ENCODE results near the gene ZPBP2.
"Not testable (repeated sequence)": the region's sequence is repeated elsewhere in the genome, so short reads cannot be mapped to it uniquely, and the experiment has no call there.

The ZPBP2 gene

GRCh38 chr17:39867084-39867879 is 720 bp upstream of the ZPBP2 start:
- no peaks in the 10 kb centered on the region for H3K36me3 ChIP-seq (ENCODE audit: insufficient read depth, low read length)
- H3K9ac ChIP-seq (ENCODE audit: low read depth, low read length): no peak overlapping the region
- no peaks in the 10 kb centered on the region for H3K4me1 ChIP-seq (ENCODE audit: insufficient read depth, low read length)
- 0 out of 2 replicates have a peak, but pooled peaks cover 3% of the 10 kb centered on the region for H3K9me3 ChIP-seq (ENCODE audit: control insufficient read depth, insufficient read depth, low read length)

GRCh38 chr17:39868554-39868942 is 546 bp downstream of the ZPBP2 start:
- Histone ChIP-seq H3K9me3 (ENCODE audit: control insufficient read depth, insufficient read depth, low read length) (0 out of 2 replicates have a peak, but pooled peaks cover under 1% of the 10 kb centered on the region), H3K36me3 (ENCODE audit: insufficient read depth, low read length) (no peaks in the 10 kb centered on the region), H3K4me1 (ENCODE audit: insufficient read depth, low read length) (no peaks in the 10 kb centered on the region), H3K9ac (ENCODE audit: low read depth, low read length) (no peak overlapping the region)

DNA sequence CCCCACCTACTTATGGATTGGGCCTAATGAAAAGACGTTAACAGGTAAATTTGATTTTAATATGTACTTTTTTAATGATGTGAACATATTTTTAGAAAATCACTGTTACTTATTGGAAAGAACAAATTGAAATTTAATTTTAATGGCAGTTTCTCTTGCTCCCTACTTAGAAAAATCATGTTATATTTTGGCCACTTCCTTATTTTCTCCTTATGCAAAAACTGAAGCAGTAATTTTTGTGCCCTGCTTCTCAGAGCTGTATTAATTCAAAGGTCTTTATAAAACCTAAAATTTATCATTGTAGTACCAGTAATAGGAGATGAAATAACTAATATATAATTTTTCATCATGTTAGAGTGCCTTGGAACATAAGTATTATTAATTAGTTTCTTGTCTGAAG is 2.8 kb downstream of the ZPBP2 start:
- no peaks in the 10 kb centered on the region for H3K4me1 ChIP-seq (ENCODE audit: insufficient read depth, low read length)
- H3K9ac ChIP-seq (ENCODE audit: low read depth, low read length): no peak overlapping the region
- no peaks in the 10 kb centered on the region for H3K36me3 ChIP-seq (ENCODE audit: insufficient read depth, low read length)
- no peaks in the 10 kb centered on the region for H3K9me3 ChIP-seq (ENCODE audit: control insufficient read depth, insufficient read depth, low read length)

DNA sequence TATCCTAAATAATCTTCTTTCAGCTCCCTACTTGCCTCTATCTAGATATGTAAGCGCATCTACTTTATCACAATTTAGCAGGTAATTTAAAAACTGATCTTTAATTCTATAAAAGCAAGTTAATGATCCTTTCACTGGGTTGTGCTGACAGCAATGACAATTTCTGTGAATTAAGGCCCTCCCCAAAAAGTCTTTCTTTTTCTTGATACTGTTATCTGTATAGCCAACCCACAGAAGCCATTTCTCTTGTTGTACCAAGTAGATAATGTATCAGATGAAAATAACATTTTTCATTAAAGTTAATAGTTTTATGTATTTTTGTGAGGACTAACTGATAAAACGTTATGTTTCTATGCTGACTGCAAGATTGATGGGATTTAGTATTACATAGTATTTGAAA is 3.8 kb downstream of the ZPBP2 start:
- Histone ChIP-seq H3K36me3 (ENCODE audit: insufficient read depth, low read length) (no peaks in the 10 kb centered on the region), H3K9ac (ENCODE audit: low read depth, low read length) (no peak overlapping the region), H3K4me1 (ENCODE audit: insufficient read depth, low read length) (no peaks in the 10 kb centered on the region), H3K9me3 (ENCODE audit: control insufficient read depth, insufficient read depth, low read length) (no peaks in the 10 kb centered on the region)

DNA sequence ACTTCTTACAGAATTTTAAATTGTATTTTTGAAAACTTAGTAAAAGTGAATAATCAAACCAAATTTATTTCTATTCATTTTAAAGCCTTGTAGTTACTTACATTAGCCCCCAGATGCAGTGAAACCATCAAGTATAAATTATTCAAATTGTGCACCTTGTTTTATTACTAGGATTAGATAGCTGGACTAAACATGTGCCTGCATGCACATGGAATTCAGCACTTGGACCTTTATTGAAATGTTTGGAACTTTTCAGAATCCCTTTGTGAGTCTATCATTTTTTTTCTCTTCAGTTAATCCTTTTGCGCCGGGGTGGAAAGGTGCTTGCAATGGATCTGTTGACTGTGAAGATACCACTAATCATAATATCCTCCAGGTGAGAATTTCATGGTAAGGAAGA is 4.7 kb downstream of the ZPBP2 start:
- Histone ChIP-seq H3K9me3 (ENCODE audit: control insufficient read depth, insufficient read depth, low read length) (no peaks in the 10 kb centered on the region), H3K9ac (ENCODE audit: low read depth, low read length) (no peak overlapping the region), H3K36me3 (ENCODE audit: insufficient read depth, low read length) (no peaks in the 10 kb centered on the region), H3K4me1 (ENCODE audit: insufficient read depth, low read length) (no peaks in the 10 kb centered on the region)

- H3K9me3 ChIP-seq (ENCODE audit: control insufficient read depth, insufficient read depth, low read length); H3K36me3 ChIP-seq (ENCODE audit: insufficient read depth, low read length); H3K4me1 ChIP-seq (ENCODE audit: insufficient read depth, low read length); H3K9ac ChIP-seq (ENCODE audit: low read depth, low read length): not testable (repeated sequence)
Measured at GRCh38 chr17:39886102-39886501, 18.1 kb downstream of the ZPBP2 start.

- Histone ChIP-seq H3K36me3 (ENCODE audit: insufficient read depth, low read length) (no peaks in the 10 kb centered on the region), H3K9ac (ENCODE audit: low read depth, low read length) (no peak overlapping the region), H3K4me1 (ENCODE audit: insufficient read depth, low read length) (no peaks in the 10 kb centered on the region), H3K9me3 (ENCODE audit: control insufficient read depth, insufficient read depth, low read length) (no peaks in the 10 kb centered on the region)
Measured at GRCh38 chr17:39887078-39887477, 19.1 kb downstream of the ZPBP2 start.

DNA sequence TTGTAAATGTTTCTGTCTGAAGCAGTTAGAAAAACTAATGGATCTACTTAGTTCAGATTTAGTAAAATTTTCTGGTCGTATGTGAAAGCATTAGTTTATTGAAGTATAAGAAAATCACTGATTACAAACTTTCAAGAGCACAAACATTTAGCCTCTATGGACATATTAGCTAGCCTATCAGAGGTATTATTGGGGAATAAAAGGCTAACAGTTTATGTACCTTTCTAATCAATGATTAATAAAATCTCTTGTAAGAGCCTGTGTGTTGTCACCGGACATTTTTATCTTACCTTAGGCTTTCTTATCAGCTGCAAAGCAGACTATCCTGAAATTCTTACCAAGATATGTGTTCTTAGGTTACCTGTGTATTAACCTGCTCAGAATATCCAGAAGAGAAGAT is 21.2 kb downstream of the ZPBP2 start:
- Histone ChIP-seq H3K9ac (ENCODE audit: low read depth, low read length) (no peak overlapping the region), H3K36me3 (ENCODE audit: insufficient read depth, low read length) (no peaks in the 10 kb centered on the region), H3K9me3 (ENCODE audit: control insufficient read depth, insufficient read depth, low read length) (no peaks in the 10 kb centered on the region), H3K4me1 (ENCODE audit: insufficient read depth, low read length) (no peaks in the 10 kb centered on the region)

- Histone ChIP-seq H3K4me1 (ENCODE audit: insufficient read depth, low read length) (no peaks in the 10 kb centered on the region), H3K36me3 (ENCODE audit: insufficient read depth, low read length) (no peaks in the 10 kb centered on the region), H3K9me3 (ENCODE audit: control insufficient read depth, insufficient read depth, low read length) (no peaks in the 10 kb centered on the region), H3K9ac (ENCODE audit: low read depth, low read length) (no peak overlapping the region)
Measured at GRCh38 chr17:39894681-39895376, 26.8 kb downstream of the ZPBP2 start.

- Histone ChIP-seq H3K36me3 (ENCODE audit: insufficient read depth, low read length) (no peaks in the 10 kb centered on the region), H3K4me1 (ENCODE audit: insufficient read depth, low read length) (no peaks in the 10 kb centered on the region), H3K9me3 (ENCODE audit: control insufficient read depth, insufficient read depth, low read length) (no peaks in the 10 kb centered on the region), H3K9ac (ENCODE audit: low read depth, low read length) (no peak overlapping the region)
Measured at GRCh38 chr17:39898088-39898487, 30.1 kb downstream of the ZPBP2 start.

DNA sequence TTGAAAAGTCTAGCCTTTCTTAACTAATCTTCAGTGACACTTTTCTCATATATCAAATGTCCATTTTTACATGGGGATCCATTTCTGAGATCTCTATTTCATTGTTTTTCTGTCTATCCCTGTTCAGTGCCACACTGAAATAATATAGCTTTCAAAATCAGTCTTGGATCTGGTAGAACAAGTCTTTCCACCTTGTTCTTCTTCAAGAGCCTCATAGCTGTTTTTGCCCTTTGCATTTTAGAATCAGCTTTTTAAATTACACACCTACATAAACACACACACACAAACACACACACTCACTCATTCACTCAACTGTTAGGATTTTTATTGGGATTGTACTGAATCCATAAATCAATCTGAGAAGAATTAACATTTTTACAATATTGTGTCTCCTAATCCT is 31.2 kb downstream of the ZPBP2 start:
- no peak overlapping the region for H3K9ac ChIP-seq (ENCODE audit: low read depth, low read length)
- no peaks in the 10 kb centered on the region for H3K4me1 ChIP-seq (ENCODE audit: insufficient read depth, low read length)
- no peaks in the 10 kb centered on the region for H3K36me3 ChIP-seq (ENCODE audit: insufficient read depth, low read length)
- H3K9me3 ChIP-seq (ENCODE audit: control insufficient read depth, insufficient read depth, low read length): no peaks in the 10 kb centered on the region

DNA sequence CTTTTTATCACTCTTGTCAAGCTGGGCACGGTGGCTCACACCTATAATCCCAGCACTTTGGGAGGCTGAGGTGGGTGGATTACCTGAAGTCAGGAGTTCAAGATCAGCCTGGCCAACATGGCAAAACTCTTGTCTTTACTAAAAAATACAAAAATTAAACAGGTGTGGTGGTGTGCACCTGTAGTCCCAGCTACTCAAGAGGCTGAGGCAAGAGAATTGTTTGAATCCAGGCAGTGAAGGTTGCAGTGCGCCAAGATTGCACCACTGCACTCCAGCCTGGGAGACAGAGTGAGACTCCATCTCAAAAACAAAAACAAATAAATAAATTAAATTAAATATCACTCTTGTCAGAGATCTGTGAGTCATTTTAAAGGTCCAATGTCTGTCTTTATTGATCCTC is 34.0 kb downstream of the ZPBP2 start:
- not testable (repeated sequence) for H3K4me1 ChIP-seq (ENCODE audit: insufficient read depth, low read length); H3K9me3 ChIP-seq (ENCODE audit: control insufficient read depth, insufficient read depth, low read length); H3K36me3 ChIP-seq (ENCODE audit: insufficient read depth, low read length); H3K9ac ChIP-seq (ENCODE audit: low read depth, low read length)

- H3K9ac ChIP-seq (ENCODE audit: low read depth, low read length): no peak overlapping the region
- H3K36me3 ChIP-seq (ENCODE audit: insufficient read depth, low read length): 0 out of 2 replicates have a peak, but pooled peaks cover 2% of the 10 kb centered on the region
- no peaks in the 10 kb centered on the region for H3K4me1 ChIP-seq (ENCODE audit: insufficient read depth, low read length)
- no peaks in the 10 kb centered on the region for H3K9me3 ChIP-seq (ENCODE audit: control insufficient read depth, insufficient read depth, low read length)
Measured at GRCh38 chr17:39903158-39903884, 35.3 kb downstream of the ZPBP2 start.

GRCh38 chr17:39904990-39905288 is 36.9 kb downstream of the ZPBP2 start:
- no peak overlapping the region for H3K9ac ChIP-seq (ENCODE audit: low read depth, low read length)
- no peaks in the 10 kb centered on the region for H3K9me3 ChIP-seq (ENCODE audit: control insufficient read depth, insufficient read depth, low read length)
- H3K36me3 ChIP-seq (ENCODE audit: insufficient read depth, low read length): peaks cover 6% of the 10 kb centered on the region; the same call in 1 of the 2 replicates
- H3K4me1 ChIP-seq (ENCODE audit: insufficient read depth, low read length): no peaks in the 10 kb centered on the region

Data from ES-I3 (cell line).